GM23338 (cell line): Measurements from ENCODE around the gene PSMA5.

Experiments used
- EZH2 ChIP-seq: fragments of 200-600 bp; sonication (generic); IDR thresholded peaks from one replicate; pipeline ENCODE4 v1.8.0; 2017; ENCODE audit warnings: antibody characterized with exemption, mild to moderate bottlenecking, low read depth; ENCODE audit not compliant: unreplicated experiment
- ZNF114 ChIP-seq: fragments of 250-450 bp; sonication (Bioruptor Pico); IDR thresholded peaks from 2 replicates; pipeline ENCODE4 v1.5.0; 2020; ENCODE audit warnings: mild to moderate bottlenecking, moderate library complexity
- TF ChIP-seq, protein P1 (sequence below), 2 experiments: fragments of 200-600 bp in 1 of 2; sonication (generic) in 1 of 2; conservative IDR thresholded peaks; 2 replicates each; pipeline versions ENCODE4 v1.5.1 to v1.6.1; 2016 to 2017; ENCODE audit warnings: antibody characterized with exemption in 2 of 2, low read depth in 2 of 2, mild to moderate bottlenecking in 2 of 2, moderate library complexity in 1 of 2

DNA sequence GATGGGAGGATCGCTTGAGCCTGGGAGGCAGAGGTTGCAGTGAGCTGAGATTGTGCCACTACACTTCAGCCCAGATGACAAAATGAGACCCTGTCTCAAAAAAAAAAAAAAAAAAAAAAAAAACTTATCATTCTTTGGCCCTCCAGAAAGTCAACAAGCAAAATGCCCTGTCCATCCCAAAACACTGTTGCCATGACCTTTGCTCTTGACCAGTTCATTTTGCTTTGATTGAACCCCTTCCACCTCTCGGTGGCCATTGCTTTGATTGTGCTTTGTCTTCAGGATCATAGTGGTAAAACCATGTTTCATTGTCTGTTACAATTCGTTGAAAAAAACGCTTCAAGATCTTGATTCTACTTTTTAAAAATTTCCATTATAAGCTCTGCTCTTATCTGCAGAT lies 31.6 kb upstream of the PSMA5 start:
- TF ChIP-seq, protein P1, sequence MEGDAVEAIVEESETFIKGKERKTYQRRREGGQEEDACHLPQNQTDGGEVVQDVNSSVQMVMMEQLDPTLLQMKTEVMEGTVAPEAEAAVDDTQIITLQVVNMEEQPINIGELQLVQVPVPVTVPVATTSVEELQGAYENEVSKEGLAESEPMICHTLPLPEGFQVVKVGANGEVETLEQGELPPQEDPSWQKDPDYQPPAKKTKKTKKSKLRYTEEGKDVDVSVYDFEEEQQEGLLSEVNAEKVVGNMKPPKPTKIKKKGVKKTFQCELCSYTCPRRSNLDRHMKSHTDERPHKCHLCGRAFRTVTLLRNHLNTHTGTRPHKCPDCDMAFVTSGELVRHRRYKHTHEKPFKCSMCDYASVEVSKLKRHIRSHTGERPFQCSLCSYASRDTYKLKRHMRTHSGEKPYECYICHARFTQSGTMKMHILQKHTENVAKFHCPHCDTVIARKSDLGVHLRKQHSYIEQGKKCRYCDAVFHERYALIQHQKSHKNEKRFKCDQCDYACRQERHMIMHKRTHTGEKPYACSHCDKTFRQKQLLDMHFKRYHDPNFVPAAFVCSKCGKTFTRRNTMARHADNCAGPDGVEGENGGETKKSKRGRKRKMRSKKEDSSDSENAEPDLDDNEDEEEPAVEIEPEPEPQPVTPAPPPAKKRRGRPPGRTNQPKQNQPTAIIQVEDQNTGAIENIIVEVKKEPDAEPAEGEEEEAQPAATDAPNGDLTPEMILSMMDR (conservative IDR thresholded peaks at IDR 0.05; ENCODE audit: low read depth in 2 of 2) = no peak
- TF ChIP-seq ZNF114 (CRISPR knock-in tag) (no peak), EZH2 (no peak)
